ENCODE measurements around the gene CYP27C1.

The CYP27C1 gene

GRCh38 chr2:127146071-127146725 lies 73.9 kb downstream of the CYP27C1 start:
- DNase-seq = no peak

- no peak for DNase-seq
Observed at GRCh38 chr2:127145280-127145895, 74.7 kb downstream of the CYP27C1 start.

GRCh38 chr2:127143841-127144782 lies 76.0 kb downstream of the CYP27C1 start:
- no peak for DNase-seq

GRCh38 chr2:127142663-127143630 lies 77.2 kb downstream of the CYP27C1 start:
- DNase-seq = no peak

- DNase-seq = no peak
Observed at GRCh38 chr2:127140538-127140937, 79.6 kb downstream of the CYP27C1 start.

- DNase-seq = no peak
Observed at GRCh38 chr2:127139766-127140165, 80.3 kb downstream of the CYP27C1 start.

GRCh38 chr2:127138281-127138680 lies 81.8 kb downstream of the CYP27C1 start:
- DNase-seq = no peak

GRCh38 chr2:127137741-127138140 lies 82.4 kb downstream of the CYP27C1 start:
- no peak for DNase-seq

- DNase-seq = no peak
Observed at GRCh38 chr2:127137225-127137624, 82.9 kb downstream of the CYP27C1 start.

GRCh38 chr2:127134833-127135830 lies 85.0 kb downstream of the CYP27C1 start:
- DNase-seq = no peak

GRCh38 chr2:127134235-127134634 lies 85.9 kb downstream of the CYP27C1 start:
- no peak for DNase-seq

Data from activated CD4-positive, alpha-beta T cell treated with anti-CD3 and anti-CD28 coated beads for 1 hour (primary cell).